Upper lobe of right lung (tissue), 1 donor: ENCODE measurements around the gene HMCN1. TPM values are rescaled to one million over a fixed set of nuclear protein-coding genes. Genes with fewer than 3 reads are reported as not detected.

Source experiments
- ATAC-seq: fragments of 200-7000 bp; cut with Tn5 transposase; one replicate; pipeline ENCODE4 v1.9.1; 2020; ENCODE audit warnings: mild to moderate bottlenecking, moderate library complexity
- DNase-seq: peaks from one replicate; pipeline ENCODE4 v3.0.0-alpha.2; 2020
- H3K27ac ChIP-seq: fragments of 200-600 bp; one replicate; pipeline ENCODE4 v1.8.0; 2022
- H3K27me3 ChIP-seq: fragments of 200-600 bp; one replicate; pipeline ENCODE4 v1.8.0; 2022; ENCODE audit warnings: mild to moderate bottlenecking
- H3K36me3 ChIP-seq: fragments of 200-600 bp; one replicate; pipeline ENCODE4 v1.8.0; 2022
- H3K4me1 ChIP-seq: fragments of 200-600 bp; one replicate; pipeline ENCODE4 v1.8.0; 2022
- H3K4me3 ChIP-seq: fragments of 200-600 bp; one replicate; pipeline ENCODE4 v1.8.0; 2022; ENCODE audit warnings: mild to moderate bottlenecking
- H3K9me3 ChIP-seq: fragments of 200-600 bp; one replicate; pipeline ENCODE4 v1.8.0; 2022
- intact Hi-C: fragments of 100-400 bp; cut with DNase I; formaldehyde crosslinking; loops from one replicate; pipeline ENCODE4 v1.11.0; 2022
- total RNA-seq: library from RNA; stranded (reverse); fragmentation: NEBNext Ultra II Directional; extraction: Animal tissue kit (Norgen Biotek cat#: 25700); gene quantifications from one replicate; pipeline ENCODE4 v1.2.1, GENCODE V29; 2021
- TF ChIP-seq, protein P1 (sequence below): fragments of 200-600 bp; IDR thresholded peaks from one replicate; pipeline ENCODE4 v1.8.0; 2022; ENCODE audit warnings: antibody characterized with exemption
- donor health status: DM: no; HTN: yes; CAD: no; lungs with severe emphysema.

HMCN1 gene
- total RNA-seq, 1 donor from 2014 or later: 45.4 TPM

DNA sequence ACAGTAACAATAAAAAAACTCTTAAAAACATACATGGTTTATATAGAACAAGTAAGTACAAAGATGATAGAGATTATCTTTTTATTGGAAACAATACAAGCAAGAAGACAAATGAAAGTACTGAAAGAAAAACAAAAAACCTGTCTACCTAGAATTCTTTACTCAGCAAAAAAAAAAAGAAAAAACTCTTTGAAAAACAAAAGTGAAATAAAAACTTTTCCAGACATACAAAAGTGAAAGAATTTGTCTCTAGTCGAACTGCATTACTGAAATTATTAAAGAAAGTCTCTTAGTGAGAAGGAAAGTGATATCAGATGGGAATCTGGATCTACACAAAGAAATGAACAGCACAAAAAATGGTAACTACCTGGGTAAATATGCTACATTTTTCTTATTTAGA lies 2.7 kb upstream of the HMCN1 start:
- Histone ChIP-seq H3K36me3 (no peaks in the 10 kb centered on the region), H3K4me3 (no peak overlapping the region), H3K4me1 (peaks cover 12% of the 10 kb centered on the region), H3K9me3 (no peaks in the 10 kb centered on the region), H3K27me3 (no peaks in the 10 kb centered on the region), H3K27ac (no peak overlapping the region)
- ATAC-seq (no peak), DNase-seq (no peak)
- intact Hi-C loops: no loop called here
- TF ChIP-seq, protein P1, sequence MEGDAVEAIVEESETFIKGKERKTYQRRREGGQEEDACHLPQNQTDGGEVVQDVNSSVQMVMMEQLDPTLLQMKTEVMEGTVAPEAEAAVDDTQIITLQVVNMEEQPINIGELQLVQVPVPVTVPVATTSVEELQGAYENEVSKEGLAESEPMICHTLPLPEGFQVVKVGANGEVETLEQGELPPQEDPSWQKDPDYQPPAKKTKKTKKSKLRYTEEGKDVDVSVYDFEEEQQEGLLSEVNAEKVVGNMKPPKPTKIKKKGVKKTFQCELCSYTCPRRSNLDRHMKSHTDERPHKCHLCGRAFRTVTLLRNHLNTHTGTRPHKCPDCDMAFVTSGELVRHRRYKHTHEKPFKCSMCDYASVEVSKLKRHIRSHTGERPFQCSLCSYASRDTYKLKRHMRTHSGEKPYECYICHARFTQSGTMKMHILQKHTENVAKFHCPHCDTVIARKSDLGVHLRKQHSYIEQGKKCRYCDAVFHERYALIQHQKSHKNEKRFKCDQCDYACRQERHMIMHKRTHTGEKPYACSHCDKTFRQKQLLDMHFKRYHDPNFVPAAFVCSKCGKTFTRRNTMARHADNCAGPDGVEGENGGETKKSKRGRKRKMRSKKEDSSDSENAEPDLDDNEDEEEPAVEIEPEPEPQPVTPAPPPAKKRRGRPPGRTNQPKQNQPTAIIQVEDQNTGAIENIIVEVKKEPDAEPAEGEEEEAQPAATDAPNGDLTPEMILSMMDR: no peak

- intact Hi-C loops: no loop called here
- Histone ChIP-seq H3K4me3 (no peak overlapping the region), H3K36me3 (no peaks in the 10 kb centered on the region), H3K4me1 (peaks cover 12% of the 10 kb centered on the region), H3K9me3 (no peaks in the 10 kb centered on the region), H3K27ac (no peak overlapping the region), H3K27me3 (peaks cover 3% of the 10 kb centered on the region)
- no peak for DNase-seq
- TF ChIP-seq, protein P1: no peak
- ATAC-seq: no peak
Observed at GRCh38 chr1:185732951-185733350, 1.2 kb upstream of the HMCN1 start.

- TF ChIP-seq, protein P1: no peak
- Histone ChIP-seq H3K4me1 (peaks cover 12% of the 10 kb centered on the region), H3K27ac (peak overlapping the region; percentile 74), H3K9me3 (no peaks in the 10 kb centered on the region), H3K4me3 (peak overlapping the region; percentile 57), H3K27me3 (peaks cover 3% of the 10 kb centered on the region), H3K36me3 (no peaks in the 10 kb centered on the region)
- DNase-seq (no peak), ATAC-seq (no peak)
- intact Hi-C loops: no loop called here
Observed at GRCh38 chr1:185734929-185735700, 924 bp downstream of the HMCN1 start.

- intact Hi-C loops: no loop called here
- H3K9me3 ChIP-seq: no peaks in the 10 kb centered on the region
- ATAC-seq: no peak
- H3K4me1 ChIP-seq: peaks cover 12% of the 10 kb centered on the region
- peak overlapping the region; percentile 74 for H3K27ac ChIP-seq
- peak overlapping the region; percentile 57 for H3K4me3 ChIP-seq
- TF ChIP-seq, protein P1: no peak
- no peak for DNase-seq
- H3K36me3 ChIP-seq: no peaks in the 10 kb centered on the region
- peaks cover 3% of the 10 kb centered on the region for H3K27me3 ChIP-seq
Observed at GRCh38 chr1:185735701-185736064, 1.5 kb downstream of the HMCN1 start.

- H3K27me3 ChIP-seq: peaks cover 3% of the 10 kb centered on the region
- H3K4me3 ChIP-seq: no peak overlapping the region
- H3K36me3 ChIP-seq: no peaks in the 10 kb centered on the region
- intact Hi-C loops: no loop called here
- H3K9me3 ChIP-seq: no peaks in the 10 kb centered on the region
- no peak overlapping the region for H3K27ac ChIP-seq
- ATAC-seq (no peak), DNase-seq (no peak)
- no peaks in the 10 kb centered on the region for H3K4me1 ChIP-seq
- TF ChIP-seq, protein P1: no peak
Observed at GRCh38 chr1:185739967-185740366, 5.8 kb downstream of the HMCN1 start.
